Tibial artery (tissue), 4 donors: ENCODE measurements around the gene OTOP3.

Experiments used
- DNase-seq, 2 donors: peaks; one replicate each; pipeline ENCODE4 v3.0.0-alpha.2; 2019
- H3K27ac ChIP-seq, 2 donors: fragments of 200-600 bp; sonication (generic) in 1 of 2; 1 replicate in 1 of 2; 2 replicates in 1 of 2; pipeline ENCODE4 v1.5.1; 2018 to 2019; ENCODE audit warnings: mild to moderate bottlenecking in 1 of 2
- H3K27me3 ChIP-seq, 2 donors: fragments of 200-600 bp; sonication (generic) in 1 of 2; one replicate each; pipeline versions ENCODE4 v1.5.1 to v1.6.0; 2016 to 2019
- H3K36me3 ChIP-seq, 3 donors: fragments of 200-600 bp; sonication (generic) in 2 of 3; one replicate each; pipeline ENCODE4 v1.5.1; 2016 to 2019; ENCODE audit warnings: mild to moderate bottlenecking in 2 of 3
- H3K4me1 ChIP-seq, 4 donors: fragments of 200-600 bp; sonication (generic) in 2 of 4; 1 replicate in 3 of 4; 2 replicates in 1 of 4; pipeline ENCODE4 v1.5.1; 2016 to 2019
- H3K4me3 ChIP-seq, 2 donors: fragments of 200-600 bp; sonication (generic) in 1 of 2; 1 replicate in 1 of 2; 2 replicates in 1 of 2; pipeline ENCODE4 v1.5.1; 2018 to 2019; ENCODE audit warnings: mild to moderate bottlenecking in 2 of 2
- H3K9me3 ChIP-seq, 3 donors: fragments of 200-600 bp; sonication (generic) in 1 of 3; one replicate each; pipeline ENCODE4 v1.5.1; 2016 to 2019
- CTCF ChIP-seq, 2 experiments: fragments of 200-600 bp in 1 of 2; fragments of 450-650 bp in 1 of 2; IDR thresholded peaks; one replicate each; pipeline ENCODE4 v1.5.1; 2017 to 2019; ENCODE audit warnings: antibody characterized with exemption in 2 of 2, mild to moderate bottlenecking in 1 of 2, moderate library complexity in 1 of 2
- intact Hi-C: fragments of 100-400 bp; cut with DNase I; formaldehyde crosslinking; loops from one replicate; pipeline ENCODE4 v1.15.0; 2023; ENCODE audit warnings: low total_unique reads

Gene OTOP3

GRCh38 chr17:74971069-74971841 lies 35.6 kb downstream of the OTOP3 start:
- Histone ChIP-seq H3K27ac (no peak overlapping the region), H3K36me3 (no peaks in the 10 kb centered on the region), H3K4me1 (peaks cover 0 to 29% (median 17%) of the 10 kb centered on the region in 4 donors), H3K4me3 (peak overlapping the region; percentile 55 to 72), H3K9me3 (no peaks in the 10 kb centered on the region), H3K27me3 (peaks cover 0 to 44% of the 10 kb centered on the region in 2 donors)
- no peak for TF ChIP-seq CTCF (IDR thresholded peaks at IDR 0.05)
- intact Hi-C loops, result no loop called here
- DNase-seq, result no peak

GRCh38 chr17:74971842-74972106 lies 36.1 kb downstream of the OTOP3 start:
- H3K27ac ChIP-seq, result no peak overlapping the region
- H3K4me1 ChIP-seq, result peaks cover 0 to 29% (median 17%) of the 10 kb centered on the region in 4 donors
- intact Hi-C loops, result no loop called here
- peaks cover 0 to 44% of the 10 kb centered on the region in 2 donors for H3K27me3 ChIP-seq
- H3K36me3 ChIP-seq, result no peaks in the 10 kb centered on the region
- no peak for TF ChIP-seq CTCF (IDR thresholded peaks at IDR 0.05)
- peak overlapping the region; percentile 55 to 72 for H3K4me3 ChIP-seq
- DNase-seq, result no peak
- no peaks in the 10 kb centered on the region for H3K9me3 ChIP-seq

- intact Hi-C loops, result no loop called here
- no peaks in the 10 kb centered on the region for H3K9me3 ChIP-seq
- H3K36me3 ChIP-seq, result no peaks in the 10 kb centered on the region
- TF ChIP-seq CTCF (IDR thresholded peaks at IDR 0.05), result no peak
- peak within 1 kb of the TSS; percentile 55 to 72 for H3K4me3 ChIP-seq
- peak within 1 kb of the TSS in 1 of 2 donors; percentile 32 for H3K27ac ChIP-seq
- peaks cover 0 to 44% of the 10 kb centered on the region in 2 donors for H3K27me3 ChIP-seq
- peaks cover 0 to 29% (median 17%) of the 10 kb centered on the region in 4 donors for H3K4me1 ChIP-seq
- DNase-seq, result no peak
Observed at GRCh38 chr17:74972107-74972972, 36.6 kb downstream of the OTOP3 start, which contains the start of gene HID1. Gene HID1, minus strand, starts transcription at chr17:74972759. Its CDS starts 103 bp downstream, at chr17:74972656.

GRCh38 chr17:74972973-74973328 lies 37.3 kb downstream of the OTOP3 start:
- DNase-seq, result no peak
- peaks cover 0 to 29% (median 17%) of the 10 kb centered on the region in 4 donors for H3K4me1 ChIP-seq
- H3K27me3 ChIP-seq, result peaks cover 0 to 44% of the 10 kb centered on the region in 2 donors
- H3K27ac ChIP-seq, result no peak overlapping the region
- no peak for TF ChIP-seq CTCF (IDR thresholded peaks at IDR 0.05)
- H3K9me3 ChIP-seq, result no peaks in the 10 kb centered on the region
- intact Hi-C loops, result no loop called here
- no peaks in the 10 kb centered on the region for H3K36me3 ChIP-seq
- peak overlapping the region; percentile 55 to 72 for H3K4me3 ChIP-seq

- intact Hi-C loops, result no loop called here
Observed at GRCh38 chr17:74975943-74976342, 40.2 kb downstream of the OTOP3 start.

More at GRCh38 chr17:74975943-74976342, 40.2 kb downstream of the OTOP3 start:
- TF ChIP-seq CTCF (IDR thresholded peaks at IDR 0.05), result no peak
- Histone ChIP-seq H3K36me3 (no peaks in the 10 kb centered on the region), H3K9me3 (no peaks in the 10 kb centered on the region), H3K27ac (no peak overlapping the region), H3K4me1 (peaks cover 0 to 21% (median 17%) of the 10 kb centered on the region in 4 donors), H3K27me3 (peaks cover 0 to 26% of the 10 kb centered on the region in 2 donors), H3K4me3 (no peak overlapping the region)
- DNase-seq, result no peak
